HG03039 (cell line): ENCODE data around the gene UNC5A.

Source experiments
- ATAC-seq: cut with Tn5 transposase; IDR thresholded peaks from one replicate; pipeline ENCODE4 v1.9.1; 2021; ENCODE audit warnings: mild to moderate bottlenecking, moderate library complexity; ENCODE audit not compliant: unreplicated experiment

Gene UNC5A

DNA sequence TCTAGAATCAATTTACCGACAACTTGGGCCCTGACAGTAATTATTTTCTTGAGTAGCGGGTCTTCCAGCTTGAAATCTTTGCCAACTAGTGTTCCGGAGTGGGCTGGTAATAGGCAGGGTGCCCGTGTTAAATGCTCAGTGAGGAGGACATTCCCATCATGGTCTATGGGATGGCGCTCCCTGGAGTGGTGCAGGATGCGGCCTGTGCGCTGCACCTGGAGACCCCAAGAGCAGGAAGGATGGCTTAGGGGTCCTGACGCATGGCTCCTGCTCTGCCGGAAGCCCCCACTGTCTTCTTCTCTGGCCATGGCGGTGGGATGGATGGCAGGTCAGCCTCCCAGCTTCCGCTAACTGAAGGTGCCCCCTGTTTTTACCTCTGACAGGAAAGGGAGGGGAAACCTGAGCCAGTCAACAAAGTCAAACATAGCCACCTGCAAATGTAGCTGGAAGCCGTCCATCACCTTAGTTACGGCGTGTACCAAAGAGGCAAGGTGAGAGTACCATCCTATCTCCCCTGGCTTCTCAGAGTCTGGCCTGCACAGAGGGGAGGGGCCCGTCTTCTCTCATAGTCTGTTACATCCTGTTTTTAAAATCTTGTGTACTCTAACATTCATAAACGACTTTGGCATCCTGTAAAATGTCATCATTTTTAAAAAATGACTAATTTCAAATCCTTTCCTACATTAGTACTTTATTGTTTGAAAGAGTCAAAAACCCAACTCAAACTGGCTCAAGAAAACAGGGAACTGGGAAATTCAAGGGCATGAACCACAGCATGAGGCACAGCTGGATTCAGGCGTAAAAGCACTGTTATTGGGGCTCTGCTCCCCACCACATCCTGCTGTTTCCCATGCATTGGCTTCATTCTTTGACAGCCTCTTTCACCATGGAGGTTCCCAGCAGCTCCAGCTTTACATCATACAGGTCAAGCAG lies 28.5 kb upstream of the UNC5A start:
- no peak for ATAC-seq

DNA sequence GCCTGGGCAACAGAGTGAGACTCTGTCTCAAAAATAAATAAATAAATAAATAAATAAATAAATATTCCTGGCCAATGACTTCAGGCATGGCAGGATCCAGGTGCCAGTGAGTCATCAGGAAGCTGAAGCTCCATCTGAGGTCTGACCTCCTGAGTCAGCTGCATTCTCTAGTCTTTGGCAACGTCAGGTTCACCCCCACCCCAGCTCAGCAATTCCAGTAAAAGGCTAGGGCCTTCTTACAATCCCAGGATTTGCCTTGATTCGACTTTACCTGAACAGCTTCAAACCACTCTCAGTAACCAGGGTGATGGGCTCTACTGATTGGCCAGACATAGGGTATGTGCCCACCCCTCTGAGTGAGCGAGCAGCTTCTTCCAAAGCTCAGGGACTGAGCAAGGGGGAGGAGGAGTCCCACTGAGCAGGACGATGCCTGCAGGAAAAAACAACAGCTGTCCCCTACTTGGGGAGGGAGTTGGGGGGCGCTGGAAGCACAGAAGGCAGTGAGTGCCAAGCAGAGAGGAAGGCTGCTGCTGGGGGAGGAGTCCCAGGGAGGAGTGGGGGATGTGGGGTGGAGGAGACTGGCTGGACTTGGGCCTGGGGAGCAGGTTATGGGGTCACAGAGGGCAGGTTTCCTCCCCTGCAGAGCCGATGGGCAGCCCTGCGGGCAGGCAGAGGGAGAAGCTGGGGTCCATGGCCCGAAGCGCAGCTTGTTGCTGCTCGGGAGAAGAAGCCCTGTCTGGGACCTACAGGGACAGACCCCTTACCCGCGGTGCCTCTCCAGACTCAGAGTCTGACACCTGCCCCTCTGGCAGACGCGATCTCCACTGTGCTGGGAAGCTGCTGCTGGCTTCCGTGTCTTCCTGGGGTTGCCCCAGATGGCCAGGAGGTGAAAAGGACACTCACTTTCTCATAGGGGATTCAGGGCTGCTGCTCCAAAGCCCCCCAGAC lies 25.9 kb upstream of the UNC5A start:
- no peak for ATAC-seq

DNA sequence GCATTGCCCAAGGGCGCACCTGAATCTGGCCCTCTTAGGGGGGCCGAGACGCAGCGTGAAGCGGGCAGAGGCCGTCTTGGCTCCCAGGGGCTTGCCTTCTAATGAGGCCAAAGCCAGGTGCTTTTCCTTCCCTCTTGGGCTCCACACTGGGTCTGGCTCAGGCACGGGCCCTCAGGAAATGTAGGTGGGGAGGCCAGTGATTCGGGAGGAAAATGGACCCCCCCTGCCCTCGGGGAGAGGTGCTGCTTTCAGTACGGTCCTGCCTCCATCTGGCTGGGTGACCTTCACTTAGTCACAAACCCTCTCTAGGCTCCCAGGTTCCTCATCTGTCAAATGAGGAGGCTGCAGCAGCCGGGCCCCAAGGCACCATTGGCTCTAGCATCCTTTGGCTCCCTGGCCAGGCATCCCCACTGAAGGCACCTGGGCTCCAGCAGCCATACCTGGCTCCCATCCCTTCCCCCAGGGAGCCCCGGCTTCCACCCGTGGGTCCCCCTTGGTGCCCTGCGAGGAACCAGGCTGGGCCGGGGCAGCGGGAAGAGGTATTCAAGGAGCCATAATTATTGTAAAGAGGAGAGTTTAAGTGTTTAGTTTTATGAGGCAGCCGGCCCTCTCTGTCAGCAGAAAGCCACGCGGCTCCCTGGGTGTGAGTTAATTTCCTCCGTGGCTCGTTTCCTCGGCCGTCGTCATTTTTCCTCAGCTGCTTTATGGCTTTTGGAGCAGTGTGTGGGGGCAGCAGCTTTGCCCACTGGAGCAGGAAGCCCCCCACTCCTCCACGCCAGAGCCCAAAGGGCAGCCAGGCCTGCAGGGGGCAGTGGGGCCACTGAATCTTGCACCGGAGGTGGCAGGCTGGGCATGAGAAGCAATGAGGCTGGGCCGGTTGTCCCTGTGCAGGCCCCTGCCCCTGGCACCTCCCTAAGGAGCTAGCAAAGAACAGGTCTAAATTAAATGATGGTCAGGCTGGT lies 24.9 kb upstream of the UNC5A start:
- no peak for ATAC-seq

GRCh38 chr5:176787676-176788075 lies 22.7 kb upstream of the UNC5A start:
- no peak for ATAC-seq

DNA sequence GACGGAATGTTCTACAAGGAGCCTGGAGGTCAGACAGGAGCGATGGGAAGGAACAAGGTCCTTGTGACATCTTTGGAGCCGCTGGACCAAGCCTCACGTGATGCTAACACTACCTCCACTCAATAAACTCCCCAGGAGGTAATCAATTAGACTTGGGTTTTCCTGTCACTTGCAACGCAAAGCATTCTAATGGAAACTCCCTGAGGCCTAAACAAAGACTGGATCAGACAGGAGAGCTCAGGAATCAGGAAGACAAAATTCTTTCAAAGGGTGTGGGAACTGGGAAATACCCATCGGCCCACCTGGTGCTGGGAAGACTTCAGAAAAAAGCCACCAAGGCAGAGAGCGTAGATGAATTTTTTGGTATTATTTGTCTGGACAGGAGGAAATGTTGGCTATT lies 22.3 kb upstream of the UNC5A start:
- ATAC-seq: no peak

DNA sequence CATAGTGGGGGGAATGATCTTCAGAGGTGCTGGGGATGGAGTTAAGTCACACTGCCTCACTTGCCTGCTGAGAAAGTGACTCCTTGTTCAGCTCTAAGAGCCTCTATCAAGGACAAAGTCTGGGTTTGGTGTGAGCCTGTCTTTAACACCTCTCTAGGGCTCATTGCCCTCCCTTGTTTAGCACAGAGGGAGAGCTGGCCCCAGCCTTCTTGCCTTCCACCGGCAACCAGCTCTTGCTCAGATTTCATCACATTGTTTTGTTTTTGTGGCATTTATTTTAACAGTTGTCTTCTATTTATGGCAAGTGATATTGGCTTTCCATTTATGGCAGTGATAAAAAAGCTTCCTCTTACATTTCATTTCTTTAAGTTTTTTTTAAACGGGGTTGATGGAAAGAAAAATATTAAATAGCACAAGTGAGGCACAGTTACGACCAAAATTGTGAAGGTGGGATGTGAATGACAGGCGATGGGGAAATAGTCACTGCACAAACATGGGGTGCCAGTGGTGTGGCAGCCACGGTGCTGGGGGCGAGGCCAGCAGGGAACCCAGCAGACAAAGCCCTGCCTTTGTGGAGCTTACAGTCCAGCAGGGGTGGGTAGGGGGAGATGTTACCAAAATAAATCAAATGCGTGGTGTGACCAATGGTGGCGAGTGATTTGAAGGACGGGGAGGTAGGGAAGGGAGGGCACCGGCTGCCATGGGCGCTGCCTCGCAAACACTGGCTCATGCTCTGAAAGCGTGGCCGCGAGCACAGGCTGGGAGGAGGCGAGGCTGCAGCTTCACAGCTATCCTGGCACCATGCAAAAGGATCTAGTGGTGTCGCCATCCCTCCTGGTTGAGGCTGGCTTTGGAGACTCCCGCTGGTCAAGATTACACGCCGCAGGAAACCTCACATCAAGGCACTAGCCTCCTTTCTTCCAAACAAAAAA lies 21.2 kb upstream of the UNC5A start:
- ATAC-seq: no peak

GRCh38 chr5:176789873-176790615 lies 20.3 kb upstream of the UNC5A start:
- no peak for ATAC-seq

- no peak for ATAC-seq
These were observed 19.4 kb upstream of the UNC5A start for GRCh38 chr5:176790941-176791340.

GRCh38 chr5:176792655-176793342 lies 17.6 kb upstream of the UNC5A start:
- ATAC-seq: no peak

DNA sequence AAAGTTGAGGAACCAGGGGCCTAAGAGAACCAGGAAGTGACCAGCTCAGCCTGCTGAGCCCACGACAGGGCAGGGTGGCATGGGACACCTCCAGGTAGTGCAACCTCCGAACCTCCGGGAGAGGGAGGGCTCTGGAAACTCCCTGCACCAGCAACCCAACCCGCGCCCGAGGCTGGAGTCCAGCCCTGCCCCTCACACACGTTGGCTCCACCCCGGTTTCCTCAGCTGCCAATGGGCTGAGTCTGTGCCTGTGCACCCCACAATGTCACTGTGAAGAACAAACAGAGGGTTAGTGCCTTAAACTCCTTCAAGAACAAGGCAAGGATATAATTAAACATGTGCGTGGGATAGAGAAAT lies 17.0 kb upstream of the UNC5A start:
- ATAC-seq: no peak

- no peak for ATAC-seq
These were observed 16.6 kb upstream of the UNC5A start for GRCh38 chr5:176793736-176794135.

DNA sequence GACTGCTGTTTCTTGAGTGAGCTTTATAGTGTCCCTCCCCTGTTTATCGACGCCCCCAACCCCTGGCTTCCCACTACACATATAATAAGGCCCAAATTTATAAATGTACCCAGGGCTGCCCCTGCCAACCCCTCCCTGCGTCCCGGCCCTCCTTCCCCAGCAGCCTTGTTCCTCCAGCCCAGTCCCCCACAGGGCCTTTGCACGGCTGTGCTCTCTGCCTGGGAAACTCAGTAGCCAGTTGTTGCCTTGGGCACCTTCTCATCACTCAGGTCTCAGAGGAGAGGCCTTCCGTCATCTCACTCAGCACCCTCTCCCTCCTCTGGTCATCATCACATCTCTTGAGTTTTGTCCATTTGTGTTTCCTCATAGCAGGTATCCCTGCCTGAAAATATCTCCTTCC lies 15.8 kb upstream of the UNC5A start:
- no peak for ATAC-seq

GRCh38 chr5:176796411-176796810 lies 13.9 kb upstream of the UNC5A start:
- no peak for ATAC-seq

GRCh38 chr5:176796970-176797369 lies 13.4 kb upstream of the UNC5A start:
- no peak for ATAC-seq

DNA sequence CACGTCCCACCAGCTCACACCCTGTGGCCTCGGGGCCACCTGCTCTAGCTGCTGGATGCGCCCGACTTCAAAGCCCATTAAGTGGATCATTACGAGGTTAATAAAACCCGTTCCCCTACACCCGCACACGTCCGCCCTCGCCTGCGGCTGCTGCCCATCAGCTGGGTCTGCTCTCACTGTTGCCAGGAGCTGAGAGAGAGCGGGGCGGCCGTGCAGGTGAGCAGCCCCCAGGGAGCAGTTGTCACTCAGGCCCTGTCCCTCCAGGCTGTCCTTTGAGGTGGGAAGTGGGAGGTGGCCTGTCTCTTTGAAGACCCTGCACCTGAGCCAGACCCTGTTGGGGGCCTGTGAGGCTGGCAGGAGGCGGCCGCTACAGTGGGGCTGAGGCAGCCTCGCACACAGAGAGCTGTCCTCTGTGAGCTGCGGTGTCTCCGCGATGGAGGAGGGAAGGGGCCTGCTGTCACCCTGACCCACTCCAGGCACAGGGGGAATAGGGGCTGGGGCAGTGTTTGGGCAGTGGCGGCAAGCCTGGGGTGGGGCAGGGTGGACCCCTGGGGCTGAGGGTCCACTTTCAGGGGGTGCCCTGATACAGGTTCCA lies 12.8 kb upstream of the UNC5A start:
- ATAC-seq: no peak

DNA sequence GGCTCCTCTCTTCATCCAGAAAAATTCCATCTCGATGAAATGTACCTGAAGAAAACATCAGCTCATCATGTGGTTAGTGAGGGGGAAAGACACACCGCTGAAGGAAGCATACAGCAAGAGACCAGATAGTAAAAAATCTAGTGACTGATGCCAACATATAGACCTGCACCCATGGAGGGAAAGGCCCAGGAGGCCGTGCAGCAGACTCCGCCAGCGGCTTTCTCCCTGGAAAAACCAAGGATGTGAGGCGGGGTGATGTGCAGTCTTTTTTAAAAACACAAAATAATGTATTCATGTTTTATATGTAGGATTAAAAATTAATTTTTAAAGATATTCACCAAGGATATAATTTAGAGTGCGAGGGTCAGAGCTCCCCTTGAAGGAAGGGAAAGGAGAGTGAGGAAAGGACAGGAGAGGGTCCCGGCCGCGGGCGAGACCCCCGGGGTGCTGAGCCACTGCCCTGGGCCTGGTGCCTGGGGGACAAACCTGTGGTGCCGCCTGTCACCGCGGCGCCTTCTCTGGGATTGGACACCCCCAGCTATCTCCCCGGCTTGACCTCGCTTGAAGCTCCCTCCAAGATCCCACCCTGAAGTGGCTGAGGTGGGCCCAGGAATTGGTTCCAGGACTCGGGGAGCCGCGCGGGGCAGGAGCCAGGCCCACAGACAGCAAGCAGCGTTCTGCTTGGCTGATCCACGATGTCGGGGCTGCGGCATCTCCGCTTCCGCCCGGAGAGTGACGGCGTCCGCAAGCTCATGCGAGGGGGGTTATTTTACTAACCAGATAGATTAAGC lies 12.1 kb upstream of the UNC5A start:
- no peak for ATAC-seq

GRCh38 chr5:176798949-176799348 lies 11.4 kb upstream of the UNC5A start:
- ATAC-seq: no peak
